GM10266 (cell line): ENCODE results near the gene NFIB.
A peak's percentile ranks its signal among the peaks of the same experiment; 100 is the strongest.

ENCODE experiments used
- DNase-seq: peaks from one replicate; pipeline ENCODE4 v3.0.0; 2012; ENCODE audit errors: extremely low spot score
- TF ChIP-seq, protein P1 (sequence below): IDR thresholded peaks from 2 replicates; pipeline ENCODE4 v1.5.1; 2012; ENCODE audit warnings: mild to moderate bottlenecking, low read depth; ENCODE audit not compliant: control insufficient read depth, insufficient read depth; ENCODE audit errors: missing control alignments

The NFIB gene

DNA sequence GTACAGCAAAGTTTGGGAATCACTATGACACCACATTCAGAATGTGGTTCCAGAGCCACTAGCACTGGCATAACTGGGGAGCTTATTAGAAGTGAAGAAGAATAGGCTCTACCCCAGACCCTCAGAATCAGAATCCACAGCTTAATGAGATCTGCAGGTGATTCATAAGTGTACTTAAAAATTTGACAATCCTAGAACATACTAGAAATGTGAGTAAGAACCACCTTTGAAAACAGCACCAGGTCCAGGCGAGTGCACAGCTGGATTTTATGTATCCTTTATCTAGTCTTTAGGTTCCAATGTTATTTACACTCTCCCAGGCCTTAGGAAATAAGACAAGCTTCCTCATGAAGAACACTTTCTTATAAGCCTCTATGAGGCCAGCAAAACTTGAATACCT, 149.0 kb downstream of the NFIB start:
- TF ChIP-seq, protein P1, sequence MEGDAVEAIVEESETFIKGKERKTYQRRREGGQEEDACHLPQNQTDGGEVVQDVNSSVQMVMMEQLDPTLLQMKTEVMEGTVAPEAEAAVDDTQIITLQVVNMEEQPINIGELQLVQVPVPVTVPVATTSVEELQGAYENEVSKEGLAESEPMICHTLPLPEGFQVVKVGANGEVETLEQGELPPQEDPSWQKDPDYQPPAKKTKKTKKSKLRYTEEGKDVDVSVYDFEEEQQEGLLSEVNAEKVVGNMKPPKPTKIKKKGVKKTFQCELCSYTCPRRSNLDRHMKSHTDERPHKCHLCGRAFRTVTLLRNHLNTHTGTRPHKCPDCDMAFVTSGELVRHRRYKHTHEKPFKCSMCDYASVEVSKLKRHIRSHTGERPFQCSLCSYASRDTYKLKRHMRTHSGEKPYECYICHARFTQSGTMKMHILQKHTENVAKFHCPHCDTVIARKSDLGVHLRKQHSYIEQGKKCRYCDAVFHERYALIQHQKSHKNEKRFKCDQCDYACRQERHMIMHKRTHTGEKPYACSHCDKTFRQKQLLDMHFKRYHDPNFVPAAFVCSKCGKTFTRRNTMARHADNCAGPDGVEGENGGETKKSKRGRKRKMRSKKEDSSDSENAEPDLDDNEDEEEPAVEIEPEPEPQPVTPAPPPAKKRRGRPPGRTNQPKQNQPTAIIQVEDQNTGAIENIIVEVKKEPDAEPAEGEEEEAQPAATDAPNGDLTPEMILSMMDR, result no peak
- DNase-seq, result no peak

DNA sequence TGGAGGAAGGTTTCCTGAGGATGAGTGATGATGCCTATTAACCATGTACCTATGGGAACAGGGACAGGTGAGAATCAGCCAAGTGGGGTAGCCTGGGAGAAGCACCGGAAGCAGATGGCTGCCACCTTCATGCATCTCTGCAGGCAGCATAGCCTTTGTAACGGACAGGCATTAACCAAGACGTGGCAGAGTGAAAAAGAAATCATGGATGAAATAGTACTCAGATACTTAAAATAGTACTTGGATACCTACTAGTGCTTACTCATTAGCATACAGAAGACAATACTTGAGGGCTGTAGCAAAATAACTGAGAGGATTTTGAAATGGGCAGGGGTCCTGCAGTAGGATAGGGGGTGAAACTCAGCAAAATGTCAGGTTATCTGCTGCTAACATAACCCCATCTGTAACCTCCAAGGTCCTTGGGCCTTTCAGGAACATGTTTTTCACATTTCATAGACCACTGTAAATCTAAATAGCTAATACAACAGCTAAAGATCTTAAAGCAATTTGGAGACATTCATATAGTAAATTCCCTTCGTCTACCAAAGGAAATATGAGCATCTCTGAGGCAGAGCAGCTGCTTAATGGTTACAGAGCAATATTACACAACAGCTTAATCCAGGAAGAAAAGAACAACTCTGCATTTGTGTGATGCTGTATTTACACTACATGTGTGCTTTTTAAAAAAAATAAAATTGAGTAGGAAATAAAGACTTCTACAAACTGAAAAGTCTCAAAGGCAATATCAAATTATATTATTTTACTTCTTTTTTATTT, 154.3 kb downstream of the NFIB start:
- DNase-seq, result no peak
- TF ChIP-seq, protein P1, result no peak

DNA sequence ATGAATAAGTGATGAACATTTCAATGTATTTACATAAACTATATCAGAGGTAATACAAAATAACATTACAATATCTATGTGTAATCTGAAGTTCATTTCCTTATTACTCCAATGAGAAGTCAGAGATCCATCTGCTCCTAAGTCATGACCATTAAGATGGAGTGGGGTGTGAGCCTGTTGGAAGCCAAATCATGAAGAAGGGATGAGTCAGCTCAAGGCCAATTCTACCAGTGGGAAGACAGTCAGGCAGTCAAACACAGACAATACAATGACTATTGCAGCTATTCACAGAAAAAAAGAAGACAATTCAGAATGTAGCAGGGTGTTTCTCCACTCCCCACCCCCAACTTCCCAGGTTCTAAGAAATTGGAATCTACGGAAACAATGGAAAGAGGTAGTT, 155.0 kb downstream of the NFIB start:
- DNase-seq, result no peak
- TF ChIP-seq, protein P1, result no peak

DNA sequence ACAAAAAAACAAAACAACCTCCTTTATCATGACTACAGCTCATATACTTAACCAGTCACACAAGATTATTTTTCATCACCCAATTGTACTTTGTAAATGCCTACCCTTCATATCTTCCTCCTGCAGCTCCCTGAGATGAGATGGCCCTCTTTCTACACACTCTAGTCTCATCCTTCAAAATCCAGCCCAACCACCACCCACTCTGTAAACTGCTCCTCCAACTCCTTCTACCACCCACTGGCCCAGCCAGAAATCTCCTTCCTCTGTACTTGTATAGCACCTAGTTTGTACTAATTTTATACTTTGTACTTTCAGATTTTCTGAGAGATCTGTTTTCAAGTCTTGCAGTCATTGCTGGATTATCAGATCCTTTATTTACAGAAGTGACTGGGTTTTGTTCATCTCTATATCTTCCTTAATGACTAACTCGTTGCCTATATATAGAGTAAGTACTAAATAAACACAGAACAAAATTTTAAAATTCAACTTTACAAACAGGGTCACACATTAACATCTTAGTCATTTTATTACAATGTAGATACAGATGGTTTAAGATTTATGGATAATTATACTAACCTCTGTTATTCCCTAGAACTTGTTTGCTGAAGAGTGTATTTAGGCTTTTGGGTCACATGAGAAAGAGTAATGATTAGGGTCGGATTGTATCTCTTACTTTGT, 155.7 kb downstream of the NFIB start:
- DNase-seq, result no peak
- TF ChIP-seq, protein P1, result no peak

DNA sequence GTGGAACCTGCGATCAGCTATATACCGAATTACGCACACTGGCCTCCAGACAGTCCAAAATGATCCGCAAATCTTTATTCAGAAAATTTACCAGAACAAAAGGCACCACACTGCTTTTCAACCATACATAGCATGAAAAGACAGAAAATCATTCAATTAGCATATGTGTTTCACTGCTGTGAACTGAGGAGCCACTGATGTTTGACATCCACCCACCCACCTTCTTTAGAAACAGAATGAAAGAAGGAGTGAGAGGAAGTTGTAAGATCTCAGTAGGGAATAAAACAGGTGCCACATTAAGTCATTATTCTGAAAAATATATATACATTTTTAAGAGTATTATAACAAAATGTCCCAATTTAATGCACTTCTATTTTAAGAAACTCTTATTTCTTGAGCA, 156.8 kb downstream of the NFIB start:
- DNase-seq, result no peak
- TF ChIP-seq, protein P1, result no peak

DNA sequence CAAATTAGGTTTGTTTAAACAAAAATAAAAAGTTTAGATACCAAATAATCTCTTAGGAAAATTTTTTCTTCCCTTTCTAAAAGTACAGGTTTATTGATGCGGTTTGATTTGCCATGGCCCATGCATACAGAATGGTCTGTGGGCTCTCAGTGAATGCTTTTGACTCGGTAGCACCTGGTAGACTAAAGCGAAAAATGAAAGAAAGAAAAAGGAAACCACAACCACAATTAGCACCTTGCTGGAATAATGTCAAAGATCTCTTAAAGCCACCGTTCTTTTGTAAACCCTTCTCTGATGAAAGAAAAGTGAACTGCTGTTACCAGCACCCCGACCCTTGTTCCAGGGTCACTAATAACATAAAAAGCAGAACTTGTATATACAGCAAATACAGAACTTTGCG, 157.9 kb downstream of the NFIB start:
- DNase-seq, result peak; percentile 2
- TF ChIP-seq, protein P1, result no peak

DNA sequence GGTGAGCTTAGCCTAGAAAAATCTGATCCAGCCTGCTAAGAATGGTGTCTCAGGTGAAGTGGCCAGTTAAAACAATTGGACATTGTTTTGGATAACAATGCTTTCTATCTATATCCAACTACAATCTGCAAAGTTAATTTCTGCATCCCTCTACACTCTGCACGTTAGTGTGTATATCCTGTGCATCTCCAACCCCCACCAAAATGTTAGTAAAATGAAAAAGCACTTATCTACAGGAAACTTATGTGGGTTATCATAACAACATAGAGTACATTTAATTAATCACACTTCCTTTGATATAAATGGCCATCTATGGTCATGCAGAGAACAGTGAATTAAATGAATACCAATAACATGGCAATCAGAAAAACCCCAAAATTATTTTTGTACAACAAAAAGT, 158.7 kb downstream of the NFIB start:
- TF ChIP-seq, protein P1, result no peak
- DNase-seq, result no peak
